ENCODE results near the gene PPP3R1. TPM values are rescaled to one million over a fixed set of nuclear protein-coding genes. Genes with fewer than 3 reads are reported as not detected.

Gene PPP3R1
- total and polyA plus RNA-seq, 5 donors from 2014 or later, result 2.8 to 68.2 (median 4.9) TPM

- H3K36me3 ChIP-seq (ENCODE audit: control insufficient read depth, insufficient read depth, low read length), result peaks cover 16% of the 10 kb centered on the region
- no peaks in the 10 kb centered on the region for H3K27me3 ChIP-seq (ENCODE audit: control insufficient read depth, insufficient read depth, low read length)
- H3K27ac ChIP-seq (ENCODE audit: insufficient read depth, low read length, poor library complexity, severe bottlenecking), result peak overlapping the region; percentile 29
- H3K9me3 ChIP-seq (ENCODE audit: control insufficient read depth in 2 of 2, low read length in 2 of 2), result no peaks in the 10 kb centered on the region
- Mint-ChIP-seq H3K4me1 (peaks cover 56 to 88% (median 77%) of the 10 kb centered on the region in 4 donors), H3K4me3 (peak overlapping the region in 2 of 4 donors; percentile 18 to 49), H3K27me3 (no peaks in the 10 kb centered on the region), H3K9me3 (peaks cover 0 to 2% (median 0%) of the 10 kb centered on the region in 7 donors), H3K27ac (no peak overlapping the region), H3K36me3 (peaks cover 11% of the 10 kb centered on the region)
- H3K4me3 ChIP-seq (ENCODE audit: low read depth, low read length), result peak overlapping the region; percentile 58
- no peak for ATAC-seq (ENCODE audit: low read depth in 2 of 2)
- H3K4me1 ChIP-seq (ENCODE audit: control insufficient read depth, insufficient read depth, low read length, poor library complexity, severe bottlenecking), result peaks cover 35% of the 10 kb centered on the region
- DNase-seq, result no peak
These were observed 34.6 kb downstream of the PPP3R1 start for GRCh38 chr2:68217729-68218128.

DNA sequence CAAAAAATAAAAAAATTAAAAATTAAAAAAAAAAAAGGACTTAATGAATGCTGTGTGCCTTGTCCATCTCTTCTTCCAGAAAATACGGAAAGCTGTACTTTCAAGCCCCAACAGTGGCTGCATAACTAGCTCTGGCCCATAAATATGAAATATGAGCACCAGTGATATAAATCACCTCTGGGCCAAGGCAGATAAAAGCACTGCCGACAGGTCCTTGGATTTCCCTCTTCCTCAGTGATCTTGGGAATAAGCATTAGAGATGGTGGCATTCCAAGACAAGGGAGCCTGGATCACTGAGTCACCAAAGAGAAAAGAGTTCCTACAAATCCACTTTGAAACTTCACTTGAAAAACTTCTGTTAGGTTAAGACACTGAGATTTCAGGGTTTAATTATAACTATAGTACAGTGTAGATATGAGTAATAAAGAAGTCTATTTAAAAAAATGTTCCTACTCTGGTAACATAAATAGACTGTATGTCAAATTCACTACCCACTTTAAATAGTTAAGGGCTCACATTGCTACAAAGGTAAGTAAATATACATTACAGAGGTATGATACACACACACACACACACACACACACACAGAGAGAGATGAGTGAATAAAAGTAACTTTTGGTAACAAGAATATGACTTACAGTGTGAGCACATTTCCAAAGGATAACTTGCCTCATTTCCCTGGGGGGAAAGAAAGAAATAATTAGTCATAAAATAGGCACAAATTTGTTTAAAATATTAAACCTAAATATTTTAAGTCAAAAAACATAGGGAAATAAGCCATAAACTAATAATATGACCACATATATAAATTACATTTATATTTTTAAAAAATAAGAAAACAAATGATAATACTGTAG is 35.6 kb downstream of the PPP3R1 start:
- Histone ChIP-seq H3K9me3 (ENCODE audit: control insufficient read depth in 2 of 2, low read length in 2 of 2) (no peaks in the 10 kb centered on the region), H3K4me3 (ENCODE audit: low read depth, low read length) (no peak overlapping the region), H3K4me1 (ENCODE audit: control insufficient read depth, insufficient read depth, low read length, poor library complexity, severe bottlenecking) (peaks cover 29% of the 10 kb centered on the region), H3K36me3 (ENCODE audit: control insufficient read depth, insufficient read depth, low read length) (peaks cover 23% of the 10 kb centered on the region), H3K27ac (ENCODE audit: insufficient read depth, low read length, poor library complexity, severe bottlenecking) (no peak overlapping the region), H3K27me3 (ENCODE audit: control insufficient read depth, insufficient read depth, low read length) (no peaks in the 10 kb centered on the region)
- Mint-ChIP-seq H3K4me3 (peak overlapping the region in 3 of 4 donors; percentile 11 to 41 (median 27)), H3K4me1 (peaks cover 59 to 84% (median 74%) of the 10 kb centered on the region in 4 donors), H3K27me3 (no peaks in the 10 kb centered on the region), H3K36me3 (peaks cover 17% of the 10 kb centered on the region), H3K27ac (peak overlapping the region; percentile 3 to 82 (median 53)), H3K9me3 (peaks cover 0 to 2% (median 0%) of the 10 kb centered on the region in 7 donors)
- no peak for ATAC-seq (ENCODE audit: low read depth in 2 of 2)
- DNase-seq, result no peak

GRCh38 chr2:68214381-68214780 is 38.0 kb downstream of the PPP3R1 start:
- no peak for DNase-seq
- peaks cover 31% of the 10 kb centered on the region for H3K36me3 Mint-ChIP-seq
- no peak for ATAC-seq (ENCODE audit: low read depth in 2 of 2)

GRCh38 chr2:68206793-68207192 is 45.5 kb downstream of the PPP3R1 start:
- Mint-ChIP-seq H3K4me1 (peaks cover 46 to 81% (median 62%) of the 10 kb centered on the region in 4 donors), H3K4me3 (peak overlapping the region; percentile 6 to 49 (median 20)), H3K36me3 (peaks cover 15% of the 10 kb centered on the region), H3K27me3 (no peaks in the 10 kb centered on the region), H3K27ac (peak overlapping the region; percentile 33 to 42 (median 35)), H3K9me3 (no peaks in the 10 kb centered on the region)
- H3K4me1 ChIP-seq (ENCODE audit: control insufficient read depth, insufficient read depth, low read length, poor library complexity, severe bottlenecking), result peaks cover 30% of the 10 kb centered on the region
- peak overlapping the region; percentile 37 for H3K4me3 ChIP-seq (ENCODE audit: low read depth, low read length)
- no peaks in the 10 kb centered on the region for H3K27me3 ChIP-seq (ENCODE audit: control insufficient read depth, insufficient read depth, low read length)
- H3K36me3 ChIP-seq (ENCODE audit: control insufficient read depth, insufficient read depth, low read length), result peaks cover 8% of the 10 kb centered on the region
- DNase-seq (no peak), ATAC-seq (ENCODE audit: low read depth in 2 of 2) (no peak)
- no peak overlapping the region for H3K27ac ChIP-seq (ENCODE audit: insufficient read depth, low read length, poor library complexity, severe bottlenecking)
- H3K9me3 ChIP-seq (ENCODE audit: control insufficient read depth in 2 of 2, low read length in 2 of 2), result no peaks in the 10 kb centered on the region

More at GRCh38 chr2:68214381-68214780, 38.0 kb downstream of the PPP3R1 start:
- Histone ChIP-seq H3K27ac (ENCODE audit: insufficient read depth, low read length, poor library complexity, severe bottlenecking) (no peak overlapping the region), H3K36me3 (ENCODE audit: control insufficient read depth, insufficient read depth, low read length) (peaks cover 27% of the 10 kb centered on the region), H3K27me3 (ENCODE audit: control insufficient read depth, insufficient read depth, low read length) (no peaks in the 10 kb centered on the region), H3K9me3 (ENCODE audit: control insufficient read depth in 2 of 2, low read length in 2 of 2) (no peaks in the 10 kb centered on the region), H3K4me3 (ENCODE audit: low read depth, low read length) (no peak overlapping the region), H3K4me1 (ENCODE audit: control insufficient read depth, insufficient read depth, low read length, poor library complexity, severe bottlenecking) (peaks cover 20% of the 10 kb centered on the region)
- H3K9me3 Mint-ChIP-seq, result peaks cover 0 to 2% (median 0%) of the 10 kb centered on the region in 7 donors
- H3K27ac Mint-ChIP-seq, result peak overlapping the region in 2 of 3 donors; percentile 21 to 32
- H3K27me3 Mint-ChIP-seq, result no peaks in the 10 kb centered on the region
- peak overlapping the region in 1 of 4 donors; percentile 12 for H3K4me3 Mint-ChIP-seq
- peaks cover 59 to 77% (median 67%) of the 10 kb centered on the region in 4 donors for H3K4me1 Mint-ChIP-seq

GRCh38 chr2:68203587-68203986 is 48.7 kb downstream of the PPP3R1 start:
- Mint-ChIP-seq H3K9me3 (no peaks in the 10 kb centered on the region), H3K4me3 (peak overlapping the region; percentile 62 to 90 (median 74)), H3K27ac (peak overlapping the region; percentile 76 to 97 (median 78)), H3K4me1 (peaks cover 56 to 91% (median 72%) of the 10 kb centered on the region in 4 donors), H3K27me3 (no peaks in the 10 kb centered on the region), H3K36me3 (no peaks in the 10 kb centered on the region)
- DNase-seq, result peak in 2 of 3 donors; percentile 34 to 76
- Histone ChIP-seq H3K4me1 (ENCODE audit: control insufficient read depth, insufficient read depth, low read length, poor library complexity, severe bottlenecking) (peaks cover 43% of the 10 kb centered on the region), H3K36me3 (ENCODE audit: control insufficient read depth, insufficient read depth, low read length) (peaks cover 4% of the 10 kb centered on the region), H3K9me3 (ENCODE audit: control insufficient read depth in 2 of 2, low read length in 2 of 2) (no peaks in the 10 kb centered on the region), H3K27me3 (ENCODE audit: control insufficient read depth, insufficient read depth, low read length) (no peaks in the 10 kb centered on the region), H3K27ac (ENCODE audit: insufficient read depth, low read length, poor library complexity, severe bottlenecking) (peak overlapping the region; percentile 65), H3K4me3 (ENCODE audit: low read depth, low read length) (peak overlapping the region; percentile 89)
- peak; percentile 70 to 71 for ATAC-seq (ENCODE audit: low read depth in 2 of 2)

- no peaks in the 10 kb centered on the region for H3K27me3 ChIP-seq (ENCODE audit: control insufficient read depth, insufficient read depth, low read length)
- ATAC-seq (ENCODE audit: low read depth in 2 of 2) (no peak), DNase-seq (no peak)
- no peaks in the 10 kb centered on the region for H3K36me3 ChIP-seq (ENCODE audit: control insufficient read depth, insufficient read depth, low read length)
- peaks cover 49 to 81% (median 67%) of the 10 kb centered on the region in 4 donors for H3K4me1 Mint-ChIP-seq
- H3K9me3 ChIP-seq (ENCODE audit: control insufficient read depth in 2 of 2, low read length in 2 of 2), result no peaks in the 10 kb centered on the region
- H3K27me3 Mint-ChIP-seq, result no peaks in the 10 kb centered on the region
- H3K9me3 Mint-ChIP-seq, result no peaks in the 10 kb centered on the region
- H3K4me3 Mint-ChIP-seq, result no peak overlapping the region
- H3K36me3 Mint-ChIP-seq, result no peaks in the 10 kb centered on the region
- peak overlapping the region in 2 of 3 donors; percentile 26 to 60 for H3K27ac Mint-ChIP-seq
- peak overlapping the region; percentile 51 for H3K27ac ChIP-seq (ENCODE audit: insufficient read depth, low read length, poor library complexity, severe bottlenecking)
- H3K4me3 ChIP-seq (ENCODE audit: low read depth, low read length), result no peak overlapping the region
- peaks cover 33% of the 10 kb centered on the region for H3K4me1 ChIP-seq (ENCODE audit: control insufficient read depth, insufficient read depth, low read length, poor library complexity, severe bottlenecking)
These were observed 52.1 kb downstream of the PPP3R1 start for GRCh38 chr2:68200157-68200787.

DNA sequence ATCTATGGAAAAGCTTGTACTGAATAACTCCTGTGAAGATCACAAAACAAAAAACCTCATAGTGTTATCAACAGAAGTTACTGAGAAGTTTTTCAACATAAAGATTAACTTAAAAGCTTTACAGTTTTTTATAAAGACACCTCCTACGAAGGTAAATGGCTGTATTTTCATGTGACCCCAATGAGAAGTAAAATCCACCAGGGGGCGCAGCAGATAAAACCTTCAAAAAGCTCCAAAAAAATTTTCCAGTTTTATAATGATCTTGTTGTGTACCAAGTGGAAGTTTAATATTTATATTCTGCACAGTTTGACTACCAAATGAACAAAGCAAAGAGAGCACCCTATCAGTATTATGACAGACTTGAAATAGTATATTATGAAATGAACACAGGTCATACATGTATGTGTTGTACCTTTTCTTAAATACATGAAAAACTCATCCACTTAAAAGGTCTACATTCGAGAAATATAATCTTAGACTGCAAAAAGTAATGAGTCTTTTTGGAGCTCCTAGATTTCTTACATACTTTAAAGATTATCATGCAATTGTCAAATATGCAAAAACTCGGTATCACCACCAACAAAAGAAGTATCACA is 56.1 kb downstream of the PPP3R1 start:
- H3K9me3 ChIP-seq (ENCODE audit: control insufficient read depth in 2 of 2, low read length in 2 of 2), result no peaks in the 10 kb centered on the region
- Mint-ChIP-seq H3K27me3 (no peaks in the 10 kb centered on the region), H3K4me1 (peaks cover 54 to 63% (median 59%) of the 10 kb centered on the region in 4 donors), H3K4me3 (peak overlapping the region in 1 of 4 donors; percentile 70), H3K9me3 (no peaks in the 10 kb centered on the region), H3K27ac (peak overlapping the region in 2 of 3 donors; percentile 20 to 34), H3K36me3 (no peaks in the 10 kb centered on the region)
- no peak overlapping the region for H3K4me3 ChIP-seq (ENCODE audit: low read depth, low read length)
- peaks cover 23% of the 10 kb centered on the region for H3K4me1 ChIP-seq (ENCODE audit: control insufficient read depth, insufficient read depth, low read length, poor library complexity, severe bottlenecking)
- no peaks in the 10 kb centered on the region for H3K36me3 ChIP-seq (ENCODE audit: control insufficient read depth, insufficient read depth, low read length)
- peak in 1 of 2 donors; percentile 28 for ATAC-seq (ENCODE audit: low read depth in 2 of 2)
- no peaks in the 10 kb centered on the region for H3K27me3 ChIP-seq (ENCODE audit: control insufficient read depth, insufficient read depth, low read length)
- no peak overlapping the region for H3K27ac ChIP-seq (ENCODE audit: insufficient read depth, low read length, poor library complexity, severe bottlenecking)
- DNase-seq, result peak in 2 of 3 donors; percentile 25 to 80

All from CD4-positive, CD25-positive, alpha-beta regulatory T cell (primary cell).